Peyer's patch (tissue), 4 donors: ENCODE results near the gene UQCRQ. TPM values are rescaled to one million over a fixed set of nuclear protein-coding genes. Genes with fewer than 3 reads are reported as not detected.
A peak's percentile ranks its signal among the peaks of the same experiment; 100 is the strongest.

Source experiments
- DNase-seq, 3 donors: peaks; one replicate each; pipeline ENCODE4 v3.0.0-alpha.2; 2017 to 2019
- H3K27ac ChIP-seq, 4 donors: fragments of 200-600 bp; sonication (generic); one replicate each; pipeline ENCODE4 v1.5.1; 2016 to 2019
- H3K27me3 ChIP-seq, 2 donors: fragments of 200-600 bp; sonication (generic); one replicate each; pipeline ENCODE4 v1.5.1; 2019
- H3K36me3 ChIP-seq, 3 donors: fragments of 200-600 bp; sonication (generic); one replicate each; pipeline ENCODE4 v1.5.1; 2016 to 2019
- H3K4me1 ChIP-seq, 4 donors: fragments of 200-600 bp; sonication (generic); one replicate each; pipeline ENCODE4 v1.5.1; 2016 to 2019
- H3K4me3 ChIP-seq, 4 donors: fragments of 200-600 bp; sonication (generic); 1 replicate in 3 of 4; 2 replicates in 1 of 4; pipeline ENCODE4 v1.5.1; 2016 to 2019; ENCODE audit warnings: mild to moderate bottlenecking in 1 of 4
- H3K9me3 ChIP-seq, 4 donors: fragments of 200-600 bp; sonication (generic); one replicate each; pipeline ENCODE4 v1.5.1; 2016 to 2019; ENCODE audit warnings: mild to moderate bottlenecking in 1 of 4
- POLR2A ChIP-seq, 2 donors: fragments of 450-650 bp; IDR thresholded peaks; one replicate each; pipeline ENCODE4 v1.5.1; 2017; ENCODE audit warnings: antibody characterized with exemption in 2 of 2, mild to moderate bottlenecking in 2 of 2, moderate library complexity in 2 of 2
- total RNA-seq, 4 donors: library from RNA; depleted of rRNA; stranded (reverse); fragments of >200 nt; gene quantifications; one replicate each; pipeline ENCODE4 v1.1.0, GENCODE V29; 2016
- TF ChIP-seq, protein P1 (sequence below), 6 experiments: fragments of 450-650 bp in 4 of 6; fragments of 200-600 bp in 2 of 6; sonication (generic) in 1 of 6; IDR thresholded peaks; one replicate each; pipeline ENCODE4 v1.5.1; 2017 to 2019; ENCODE audit warnings: antibody characterized with exemption in 6 of 6, mild to moderate bottlenecking in 3 of 6, moderate library complexity in 1 of 6

The UQCRQ gene
- total RNA-seq, 4 donors from 2014 or later = 71.8 to 366 (median 196) TPM

DNA sequence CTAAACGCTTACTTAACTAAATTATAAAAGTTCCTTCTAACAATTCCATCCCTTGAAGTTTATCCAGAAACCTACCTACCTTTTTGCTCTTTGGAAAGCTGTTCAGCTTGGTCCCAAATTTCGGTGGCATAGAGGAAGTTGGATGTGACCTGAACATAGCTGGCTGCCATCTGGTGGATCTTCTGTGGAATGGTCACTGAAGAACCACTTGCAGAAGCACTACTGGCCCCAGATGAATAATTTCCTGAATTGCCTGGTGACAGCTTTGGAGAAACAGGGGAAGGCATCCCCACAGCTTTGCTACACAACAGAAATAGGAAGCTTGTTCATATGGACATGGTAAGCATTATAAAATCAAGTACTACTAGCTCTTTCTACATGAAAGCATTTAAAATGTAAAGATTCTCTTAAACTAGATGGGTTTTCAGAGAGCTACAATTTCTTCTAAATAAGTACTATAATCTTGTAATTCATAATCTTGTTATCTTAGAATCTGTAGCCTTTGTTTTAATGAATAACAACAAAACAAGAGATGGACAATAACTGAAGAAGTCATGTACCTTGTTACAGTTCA, 16.9 kb downstream of the UQCRQ start:
- H3K36me3 ChIP-seq = peaks cover 0 to 88% (median 0%) of the 10 kb centered on the region in 3 donors
- no peaks in the 10 kb centered on the region for H3K4me1 ChIP-seq
- DNase-seq = peak in 2 of 3 donors; percentile 31 to 79
- TF ChIP-seq POLR2A (IDR thresholded peaks at IDR 0.05) = no peak
- TF ChIP-seq, protein P1, sequence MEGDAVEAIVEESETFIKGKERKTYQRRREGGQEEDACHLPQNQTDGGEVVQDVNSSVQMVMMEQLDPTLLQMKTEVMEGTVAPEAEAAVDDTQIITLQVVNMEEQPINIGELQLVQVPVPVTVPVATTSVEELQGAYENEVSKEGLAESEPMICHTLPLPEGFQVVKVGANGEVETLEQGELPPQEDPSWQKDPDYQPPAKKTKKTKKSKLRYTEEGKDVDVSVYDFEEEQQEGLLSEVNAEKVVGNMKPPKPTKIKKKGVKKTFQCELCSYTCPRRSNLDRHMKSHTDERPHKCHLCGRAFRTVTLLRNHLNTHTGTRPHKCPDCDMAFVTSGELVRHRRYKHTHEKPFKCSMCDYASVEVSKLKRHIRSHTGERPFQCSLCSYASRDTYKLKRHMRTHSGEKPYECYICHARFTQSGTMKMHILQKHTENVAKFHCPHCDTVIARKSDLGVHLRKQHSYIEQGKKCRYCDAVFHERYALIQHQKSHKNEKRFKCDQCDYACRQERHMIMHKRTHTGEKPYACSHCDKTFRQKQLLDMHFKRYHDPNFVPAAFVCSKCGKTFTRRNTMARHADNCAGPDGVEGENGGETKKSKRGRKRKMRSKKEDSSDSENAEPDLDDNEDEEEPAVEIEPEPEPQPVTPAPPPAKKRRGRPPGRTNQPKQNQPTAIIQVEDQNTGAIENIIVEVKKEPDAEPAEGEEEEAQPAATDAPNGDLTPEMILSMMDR (IDR thresholded peaks at IDR 0.05) = peak; percentile 16 to 86 (median 68)
- H3K27ac ChIP-seq = no peak overlapping the region
- no peaks in the 10 kb centered on the region for H3K9me3 ChIP-seq
- no peaks in the 10 kb centered on the region for H3K27me3 ChIP-seq
- H3K4me3 ChIP-seq = no peak overlapping the region

DNA sequence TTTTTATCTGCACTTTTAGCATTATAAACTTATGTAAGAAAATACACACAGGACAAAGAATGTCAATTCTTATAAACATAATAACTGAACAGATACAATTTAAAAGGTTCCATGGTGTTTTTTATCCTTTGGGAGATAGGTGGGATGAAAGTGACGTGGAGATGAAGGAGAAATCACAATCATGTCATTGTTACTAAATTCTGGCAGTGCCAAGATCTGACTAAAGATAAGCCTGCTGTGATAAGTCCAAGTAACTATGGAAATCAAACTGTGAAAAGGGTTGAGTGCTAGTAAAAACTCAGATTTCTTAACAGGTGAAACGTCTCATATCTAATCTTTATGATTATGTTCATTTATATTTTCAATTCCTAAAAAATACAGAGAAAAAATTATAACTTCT, 18.1 kb downstream of the UQCRQ start:
- Histone ChIP-seq H3K36me3 (peaks cover 0 to 94% (median 0%) of the 10 kb centered on the region in 3 donors), H3K4me3 (no peak overlapping the region), H3K4me1 (no peaks in the 10 kb centered on the region), H3K9me3 (no peaks in the 10 kb centered on the region), H3K27ac (no peak overlapping the region), H3K27me3 (no peaks in the 10 kb centered on the region)
- TF ChIP-seq, protein P1 (IDR thresholded peaks at IDR 0.05) = no peak
- TF ChIP-seq POLR2A (IDR thresholded peaks at IDR 0.05) = no peak
- no peak for DNase-seq

DNA sequence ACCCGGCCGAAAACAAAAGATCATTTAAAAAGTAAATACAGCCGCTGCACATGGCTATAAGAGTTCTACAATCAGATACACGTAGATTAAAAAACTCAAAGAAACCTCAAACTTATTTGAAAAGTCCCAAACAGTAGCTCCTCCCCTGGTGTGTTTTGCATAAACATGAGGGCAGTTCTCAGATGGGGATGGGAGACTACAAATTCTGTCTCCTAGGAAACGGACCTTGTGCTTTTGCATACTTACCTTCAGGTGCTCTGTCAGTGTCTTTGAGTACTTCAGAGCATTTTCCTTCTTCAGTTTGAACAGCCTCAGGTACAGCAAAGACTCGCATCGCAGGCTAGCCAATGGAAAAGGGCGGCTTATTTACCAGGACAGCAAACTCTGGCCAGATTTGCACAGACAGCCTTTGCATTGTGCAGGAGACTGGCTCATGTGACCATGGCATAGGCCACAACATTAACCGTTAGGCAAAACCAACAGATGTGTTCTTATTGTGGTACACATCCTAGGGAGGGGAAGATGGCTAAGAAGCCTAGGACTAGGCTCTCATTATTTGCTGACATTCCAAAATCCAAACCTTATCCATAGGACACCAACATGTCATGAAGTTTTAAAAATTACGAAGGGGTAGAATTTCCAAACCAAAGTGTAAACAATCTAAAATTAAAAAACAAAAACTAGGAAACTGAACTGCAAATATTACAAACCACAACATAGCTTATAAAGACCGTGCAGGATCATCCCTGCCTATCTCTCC, 19.8 kb downstream of the UQCRQ start:
- Histone ChIP-seq H3K27ac (no peak overlapping the region), H3K4me1 (no peaks in the 10 kb centered on the region), H3K36me3 (peaks cover 0 to 91% (median 0%) of the 10 kb centered on the region in 3 donors), H3K9me3 (no peaks in the 10 kb centered on the region), H3K4me3 (no peak overlapping the region), H3K27me3 (no peaks in the 10 kb centered on the region)
- DNase-seq = no peak
- TF ChIP-seq POLR2A (IDR thresholded peaks at IDR 0.05) = no peak
- TF ChIP-seq, protein P1 (IDR thresholded peaks at IDR 0.05) = no peak

DNA sequence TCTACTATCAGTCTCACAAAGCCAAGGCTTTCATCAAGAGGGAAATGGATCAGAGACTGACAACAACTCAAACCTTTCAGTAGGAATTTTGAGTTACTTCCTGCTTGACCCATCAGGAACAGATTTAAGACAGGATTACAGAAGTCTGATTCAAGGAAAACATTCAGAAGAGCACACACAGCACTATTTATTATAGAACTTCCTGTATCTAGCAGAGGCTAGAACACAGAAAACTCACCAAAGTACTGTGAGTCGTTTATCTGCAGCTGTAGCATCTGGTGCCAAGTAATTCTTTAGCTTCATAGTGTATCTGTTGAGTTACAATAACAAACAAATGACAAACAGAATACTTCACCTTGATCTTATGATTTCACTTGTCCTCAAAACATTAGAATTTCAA, 20.8 kb downstream of the UQCRQ start:
- DNase-seq = no peak
- H3K4me1 ChIP-seq = no peaks in the 10 kb centered on the region
- no peaks in the 10 kb centered on the region for H3K9me3 ChIP-seq
- no peaks in the 10 kb centered on the region for H3K27me3 ChIP-seq
- H3K27ac ChIP-seq = no peak overlapping the region
- H3K4me3 ChIP-seq = no peak overlapping the region
- peaks cover 0 to 88% (median 0%) of the 10 kb centered on the region in 3 donors for H3K36me3 ChIP-seq
- no peak for TF ChIP-seq POLR2A (IDR thresholded peaks at IDR 0.05)
- TF ChIP-seq, protein P1 (IDR thresholded peaks at IDR 0.05) = no peak

DNA sequence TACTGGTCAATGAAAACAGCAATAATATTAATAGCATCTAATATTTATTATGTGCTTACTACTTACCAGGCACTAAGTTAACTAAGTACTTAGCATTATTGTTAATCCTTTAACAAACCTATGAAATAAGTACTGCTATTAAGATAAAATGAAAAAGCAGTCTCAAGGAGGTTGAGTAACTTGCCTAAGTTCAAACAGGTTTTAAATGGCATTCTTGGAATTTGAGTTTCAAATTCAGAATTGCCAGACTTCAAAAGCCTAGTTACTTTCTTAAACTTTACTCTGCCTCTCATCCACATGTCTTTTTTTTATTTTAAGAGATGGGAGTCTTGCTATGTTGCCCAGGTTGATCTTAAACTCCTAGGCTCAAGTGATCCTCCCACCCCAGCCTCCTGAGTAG, 23.1 kb downstream of the UQCRQ start:
- no peak for DNase-seq
- Histone ChIP-seq H3K9me3 (no peaks in the 10 kb centered on the region), H3K4me1 (no peaks in the 10 kb centered on the region), H3K4me3 (no peak overlapping the region), H3K27ac (no peak overlapping the region), H3K27me3 (no peaks in the 10 kb centered on the region), H3K36me3 (peaks cover 0 to 93% (median 0%) of the 10 kb centered on the region in 3 donors)
- TF ChIP-seq, protein P1 (IDR thresholded peaks at IDR 0.05) = no peak
- no peak for TF ChIP-seq POLR2A (IDR thresholded peaks at IDR 0.05)
